Keratinocyte (primary cell): ENCODE results near the gene TMEM50B. TPM values are rescaled to one million over a fixed set of nuclear protein-coding genes. Genes with fewer than 3 reads are reported as not detected.
"Not testable (repeated sequence)": the region's sequence is repeated elsewhere in the genome, so short reads cannot be mapped to it uniquely, and the experiment has no call there.

ENCODE experiments used
- DNase-seq: peaks from one replicate; pipeline ENCODE4 v3.0.0-alpha.2; 2011; ENCODE audit warnings: low read depth, missing footprints, low spot score
- FAIRE-seq: peaks from 2 replicates; lab custom pipeline; 2011; peaks lifted over from hg19 to GRCh38; lab: Jason Lieb, UNC
- H2AFZ ChIP-seq: 2 replicates; pipeline ENCODE4 v1.6.0; 2012; ENCODE audit warnings: low read length, control low read depth, inconsistent platforms; ENCODE audit not compliant: control insufficient read depth
- H3K27ac ChIP-seq: 2 replicates; pipeline ENCODE4 v1.5.1; 2011; ENCODE audit warnings: low read length; ENCODE audit not compliant: control insufficient read depth, insufficient read depth
- H3K27me3 ChIP-seq: 3 replicates; pipeline ENCODE4 v1.6.0; 2011; ENCODE audit warnings: low read length; ENCODE audit not compliant: control insufficient read depth, insufficient read depth; ENCODE audit errors: extremely low read depth
- H3K36me3 ChIP-seq, 2 experiments: 2 replicates in 1 of 2; 3 replicates in 1 of 2; pipeline ENCODE4 v1.5.1; 2011; ENCODE audit warnings: low read length in 2 of 2, mild to moderate bottlenecking in 1 of 2; ENCODE audit not compliant: control insufficient read depth in 2 of 2, insufficient read depth in 2 of 2; ENCODE audit errors: extremely low read depth in 1 of 2
- H3K4me1 ChIP-seq: 3 replicates; pipeline ENCODE4 v1.5.1; 2011; ENCODE audit warnings: low read length; ENCODE audit not compliant: control insufficient read depth, insufficient read depth; ENCODE audit errors: extremely low read depth
- H3K4me2 ChIP-seq: 3 replicates; pipeline ENCODE4 v1.6.0; 2011; ENCODE audit warnings: low read depth, low read length; ENCODE audit not compliant: control insufficient read depth, insufficient read depth; ENCODE audit errors: extremely low read depth
- H3K4me3 ChIP-seq, 3 experiments: fragments of 200-600 bp in 1 of 3; sonication (generic) in 1 of 3; 2 replicates in 2 of 3; 3 replicates in 1 of 3; pipeline ENCODE4 v1.5.1; 2011 to 2016; ENCODE audit warnings: low read length in 3 of 3, mild to moderate bottlenecking in 3 of 3, control low read depth in 2 of 3, inconsistent platforms in 1 of 3, low read depth in 1 of 3, mixed read lengths in 1 of 3, mixed run types in 1 of 3, moderate library complexity in 1 of 3; ENCODE audit not compliant: control insufficient read depth in 2 of 3, insufficient read depth in 2 of 3; ENCODE audit errors: extremely low read depth in 1 of 3
- H3K79me2 ChIP-seq: 2 replicates; pipeline ENCODE4 v1.6.0; 2012; ENCODE audit warnings: low read length; ENCODE audit not compliant: control insufficient read depth, insufficient read depth
- H3K9ac ChIP-seq: 3 replicates; pipeline ENCODE4 v1.6.0; 2011; ENCODE audit warnings: low read length; ENCODE audit not compliant: control insufficient read depth, insufficient read depth; ENCODE audit errors: extremely low read depth
- H3K9me1 ChIP-seq: 3 replicates; pipeline ENCODE4 v1.6.0; 2011; ENCODE audit warnings: low read length; ENCODE audit not compliant: control insufficient read depth, insufficient read depth; ENCODE audit errors: extremely low read depth
- H3K9me3 ChIP-seq: 2 replicates; pipeline ENCODE4 v1.5.1; 2012; ENCODE audit warnings: low read depth, low read length; ENCODE audit not compliant: control insufficient read depth
- H4K20me1 ChIP-seq: 3 replicates; pipeline ENCODE4 v1.6.0; 2011; ENCODE audit warnings: low read length; ENCODE audit not compliant: control insufficient read depth, insufficient read depth; ENCODE audit errors: extremely low read depth
- CTCF ChIP-seq, 3 experiments: IDR thresholded peaks in 1 of 3; conservative IDR thresholded peaks in 1 of 3; optimal IDR thresholded peaks in 1 of 3; 2 replicates in 2 of 3; 3 replicates in 1 of 3; pipeline versions ENCODE3 to v1.5.1; 2011; ENCODE audit warnings: low read length in 3 of 3, mild to moderate bottlenecking in 3 of 3, moderate library complexity in 2 of 3, control low read depth in 1 of 3, inconsistent platforms in 1 of 3; ENCODE audit not compliant: insufficient read depth in 2 of 3; ENCODE audit errors: extremely low read depth in 1 of 3
- EZH2 ChIP-seq: IDR thresholded peaks from one replicate; pipeline ENCODE4 v1.6.1; 2012; ENCODE audit warnings: inconsistent platforms, mild to moderate bottlenecking, low read length, moderate library complexity
- dilution Hi-C: fragments of 300-500 bp; cut with MboI; formaldehyde crosslinking; loops from one replicate; pipeline ENCODE4 v1.7.0; 2020; ENCODE audit warnings: low sequenced_read_pairs; ENCODE audit not compliant: extremely low pct_ligation_motif_present
- polyA plus RNA-seq, 5 experiments: library from polyadenylated mRNA; depleted of rRNA in 3 of 5; stranded (reverse) in 3 of 5; stranded (forward) in 1 of 5; unstranded in 1 of 5; fragments of >200 nt; gene quantifications; 1 replicate in 1 of 5; 2 replicates in 3 of 5; 3 replicates in 1 of 5; pipeline versions ENCODE4 v1.2.1 to v1.2.3, GENCODE V29; 2011 to 2012; ENCODE audit warnings: missing spikeins in 2 of 5, low read depth in 1 of 5, low replicate concordance in 1 of 5

Gene TMEM50B
- polyA plus RNA-seq, 1 donor (not counting 4 experiments of a cell fraction or from before 2014, with no cell fraction given) = 39.7 TPM

GRCh38 chr21:33473344-33473743 lies 6.4 kb downstream of the TMEM50B start:
- H3K9ac ChIP-seq = no peak overlapping the region

GRCh38 chr21:33470701-33471100 lies 9.1 kb downstream of the TMEM50B start:
- peaks cover 0 to 3% of the 10 kb centered on the region in 2 experiments for H3K36me3 ChIP-seq
- H4K20me1 ChIP-seq = no peaks in the 10 kb centered on the region
- H3K9ac ChIP-seq = no peak overlapping the region
- no peak overlapping the region for H3K27ac ChIP-seq
- dilution Hi-C loops = no loop called here
- peaks cover 36% of the 10 kb centered on the region for H3K79me2 ChIP-seq
- no peaks in the 10 kb centered on the region for H3K9me1 ChIP-seq
- H3K4me3 ChIP-seq = no peak overlapping the region
- no peak overlapping the region for H3K4me2 ChIP-seq
- TF ChIP-seq CTCF (optimal IDR thresholded peaks at IDR 0.05 in 1 of 3, IDR thresholded peaks at IDR 0.05 in 1 of 3, conservative IDR thresholded peaks at IDR 0.05 in 1 of 3; ENCODE audit: extremely low read depth in 1 of 3, insufficient read depth in 2 of 3, low read length in 3 of 3) = no peak
- TF ChIP-seq EZH2 = no peak
- H3K27me3 ChIP-seq = no peaks in the 10 kb centered on the region
- FAIRE-seq (no peak), DNase-seq (no peak)
- H2AFZ ChIP-seq = no peak overlapping the region
- no peaks in the 10 kb centered on the region for H3K4me1 ChIP-seq
- H3K9me3 ChIP-seq = no peaks in the 10 kb centered on the region

More at GRCh38 chr21:33473344-33473743, 6.4 kb downstream of the TMEM50B start:
- Histone ChIP-seq H3K9me3 (no peaks in the 10 kb centered on the region), H2AFZ (no peak overlapping the region), H3K4me2 (no peak overlapping the region), H3K4me3 (no peak overlapping the region), H3K27ac (no peak overlapping the region), H3K9me1 (no peaks in the 10 kb centered on the region), H3K79me2 (peaks cover 48% of the 10 kb centered on the region), H3K4me1 (peaks cover 1% of the 10 kb centered on the region), H4K20me1 (no peaks in the 10 kb centered on the region), H3K36me3 (peaks cover 0 to 3% of the 10 kb centered on the region in 2 experiments), H3K27me3 (no peaks in the 10 kb centered on the region)
- FAIRE-seq (no peak), DNase-seq (no peak)
- TF ChIP-seq CTCF (optimal IDR thresholded peaks at IDR 0.05 in 1 of 3, IDR thresholded peaks at IDR 0.05 in 1 of 3, conservative IDR thresholded peaks at IDR 0.05 in 1 of 3; ENCODE audit: extremely low read depth in 1 of 3, insufficient read depth in 2 of 3, low read length in 3 of 3) = no peak
- TF ChIP-seq EZH2 = no peak
- dilution Hi-C loops = no loop called here

GRCh38 chr21:33469183-33469582 lies 10.6 kb downstream of the TMEM50B start:
- H3K4me3 ChIP-seq, H3K36me3 ChIP-seq, H3K27ac ChIP-seq, H2AFZ ChIP-seq, H3K9me1 ChIP-seq, H3K9ac ChIP-seq, H3K27me3 ChIP-seq, H3K4me2 ChIP-seq, FAIRE-seq, H3K9me3 ChIP-seq, H3K4me1 ChIP-seq, H4K20me1 ChIP-seq, DNase-seq, dilution Hi-C loops: not testable (repeated sequence)
- H3K79me2 ChIP-seq = peaks cover 27% of the 10 kb centered on the region
